ENCODE measurements around the gene XYLT2. TPM values are rescaled to one million over a fixed set of nuclear protein-coding genes. Genes with fewer than 3 reads are reported as not detected.

The XYLT2 gene
- total and polyA plus RNA-seq, 2 of the 8 experiments (the other 6 are each of a cell fraction or from before 2014, with no cell fraction given) = 28.0 to 29.9 TPM

- TF ChIP-seq SP2 (IDR thresholded peaks at IDR 0.05; ENCODE audit: low read length) (no peak), KDM1A (IDR thresholded peaks at IDR 0.05; ENCODE audit: borderline replicate concordance, low read length) (no peak), TBP (IDR thresholded peaks at IDR 0.05; ENCODE audit: low read depth, low read length) (no peak), POLR2AphosphoS5 (IDR thresholded peaks at IDR 0.05; ENCODE audit: low read depth, low read length) (no peak), RAD21 (IDR thresholded peaks at IDR 0.05 in 1 of 2, conservative IDR thresholded peaks at IDR 0.05 in 1 of 2; ENCODE audit: low read depth in 2 of 2, low read length in 2 of 2) (no peak)
These were observed 13.2 kb downstream of the XYLT2 start (continued) for GRCh38 chr17:50359005-50359699.
